ENCODE data around the gene AASDH.

DNA sequence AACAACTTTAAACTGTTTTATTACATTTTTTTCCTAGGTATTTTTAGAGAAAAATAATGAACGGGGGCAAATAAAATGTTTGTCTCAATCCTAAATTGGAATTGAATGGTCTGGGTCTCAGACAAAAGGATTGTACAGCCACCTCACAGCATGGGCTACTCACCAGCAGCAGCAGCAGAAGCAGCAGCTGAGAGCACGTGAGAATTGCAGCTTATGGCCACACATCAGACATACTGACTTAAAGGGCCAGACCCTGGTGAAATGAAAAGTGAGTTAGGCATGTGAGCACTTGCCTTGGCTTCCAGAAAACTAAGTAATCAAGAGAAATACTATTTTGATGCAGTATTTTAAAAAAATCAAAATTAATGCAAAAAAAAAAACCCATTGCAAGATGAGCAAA, 56.6 kb downstream of the AASDH start:
- TF ChIP-seq CTCF (IDR thresholded peaks at IDR 0.05) (no peak), ZFX (IDR thresholded peaks at IDR 0.05; ENCODE audit: borderline replicate concordance) (no peak)

All from 22Rv1 (cell line).